Neuronal stem cell (in vitro differentiated cells): ENCODE results near the gene DUSP7.
A peak's percentile ranks its signal among the peaks of the same experiment; 100 is the strongest.

Source experiments
- DNase-seq: peaks from one replicate; pipeline ENCODE4 v3.0.0-alpha.2; 2013; ENCODE audit warnings: low spot score
- H2AFZ ChIP-seq: one replicate; pipeline ENCODE4 v1.6.1; 2013; ENCODE audit warnings: mild to moderate bottlenecking, low read length, inconsistent platforms
- H2AK5ac ChIP-seq: 2 replicates; pipeline ENCODE4 v1.6.1; 2013; ENCODE audit warnings: low read depth, mild to moderate bottlenecking, inconsistent platforms, low read length, moderate library complexity, mixed read lengths
- H2BK120ac ChIP-seq: 2 replicates; pipeline ENCODE4 v1.6.1; 2013; ENCODE audit warnings: low read depth, mild to moderate bottlenecking, inconsistent platforms, low read length, moderate library complexity, mixed read lengths
- H2BK12ac ChIP-seq: one replicate; pipeline ENCODE4 v1.6.1; 2013; ENCODE audit warnings: low read length, inconsistent platforms
- H2BK15ac ChIP-seq: 2 replicates; pipeline ENCODE4 v1.6.1; 2013; ENCODE audit warnings: mild to moderate bottlenecking, low read length, inconsistent platforms, mixed read lengths
- H2BK5ac ChIP-seq: one replicate; pipeline ENCODE4 v1.6.1; 2013; ENCODE audit warnings: inconsistent platforms, mild to moderate bottlenecking, low read length, moderate library complexity
- H3K14ac ChIP-seq: one replicate; pipeline ENCODE4 v1.6.1; 2013; ENCODE audit warnings: low read length, inconsistent platforms
- H3K18ac ChIP-seq: 2 replicates; pipeline ENCODE4 v1.6.1; 2013; ENCODE audit warnings: low read length, inconsistent platforms
- H3K23ac ChIP-seq: 2 replicates; pipeline ENCODE4 v1.6.1; 2013; ENCODE audit warnings: low read depth, mild to moderate bottlenecking, mixed read lengths, low read length, inconsistent platforms; ENCODE audit not compliant: poor library complexity
- H3K27ac ChIP-seq: replicated peaks from 3 replicates; pipeline ENCODE4 v1.5.1; 2013; ENCODE audit warnings: low read length, inconsistent platforms
- H3K27me3 ChIP-seq, 3 experiments: 2 replicates each; pipeline ENCODE4 v1.6.1; 2013; ENCODE audit warnings: low read length in 3 of 3, mild to moderate bottlenecking in 2 of 3, inconsistent platforms in 1 of 3, low read depth in 1 of 3, mixed read lengths in 1 of 3, moderate library complexity in 1 of 3; ENCODE audit not compliant: control insufficient read depth in 3 of 3, insufficient read depth in 3 of 3
- H3K36me3 ChIP-seq, 2 donors: replicated peaks in 1 of 2; 2 replicates each; pipeline ENCODE4 v1.6.1; 2013; ENCODE audit warnings: low read length in 2 of 2; ENCODE audit not compliant: control insufficient read depth in 2 of 2, insufficient read depth in 2 of 2
- H3K4ac ChIP-seq: 2 replicates; pipeline ENCODE4 v1.6.1; 2013; ENCODE audit warnings: inconsistent platforms, mild to moderate bottlenecking, low read length, moderate library complexity
- H3K4me1 ChIP-seq, 2 donors: 1 replicate in 1 of 2; 2 replicates in 1 of 2; pipeline ENCODE4 v1.6.1; 2013; ENCODE audit warnings: low read length in 2 of 2, low read depth in 1 of 2; ENCODE audit not compliant: control insufficient read depth in 2 of 2, insufficient read depth in 1 of 2
- H3K4me2 ChIP-seq: one replicate; pipeline ENCODE4 v1.6.1; 2013; ENCODE audit warnings: mild to moderate bottlenecking, low read length, inconsistent platforms; ENCODE audit not compliant: insufficient read depth, poor library complexity, severe bottlenecking
- H3K4me3 ChIP-seq, 2 donors: 2 replicates each; pipeline ENCODE4 v1.5.1; 2013; ENCODE audit warnings: low read length in 2 of 2, mild to moderate bottlenecking in 2 of 2, inconsistent platforms in 1 of 2, moderate library complexity in 1 of 2
- H3K79me1 ChIP-seq: one replicate; pipeline ENCODE4 v1.6.1; 2013; ENCODE audit warnings: low read depth, mild to moderate bottlenecking, inconsistent platforms, low read length, moderate library complexity
- H3K9ac ChIP-seq: one replicate; pipeline ENCODE4 v1.6.1; 2013; ENCODE audit warnings: mild to moderate bottlenecking, low read depth, low read length, inconsistent platforms; ENCODE audit not compliant: poor library complexity
- H3K9me3 ChIP-seq, 2 donors: replicated peaks in 1 of 2; 2 replicates each; pipeline versions ENCODE3 to v1.6.1; 2013; ENCODE audit warnings: low read length in 2 of 2, mild to moderate bottlenecking in 2 of 2, inconsistent platforms in 1 of 2, low read depth in 1 of 2, mixed read lengths in 1 of 2, moderate library complexity in 1 of 2; ENCODE audit not compliant: control insufficient read depth in 2 of 2, insufficient read depth in 1 of 2
- H4K8ac ChIP-seq: one replicate; pipeline ENCODE4 v1.6.1; 2013; ENCODE audit warnings: low read depth, mild to moderate bottlenecking, inconsistent platforms, low read length, moderate library complexity
- H4K91ac ChIP-seq: one replicate; pipeline ENCODE4 v1.6.1; 2013; ENCODE audit warnings: low read length, low read depth, mild to moderate bottlenecking, inconsistent platforms; ENCODE audit not compliant: poor library complexity
- WGBS, 2 donors: extraction: QIAGEN DNeasy Blood & Tissue Kit; methylation state at CpG; one replicate each; pipeline ENCODE4 v1.1.7; 2013; ENCODE audit warnings: missing lambda C conversion rate in 2 of 2, mixed read lengths in 1 of 2; ENCODE audit not compliant: insufficient read length in 2 of 2, insufficient replicate concordance in 1 of 2; ENCODE audit errors: extremely low coverage in 2 of 2; 5-methylcytosine and 5-hydroxymethylcytosine counted together

DUSP7 gene

DNA sequence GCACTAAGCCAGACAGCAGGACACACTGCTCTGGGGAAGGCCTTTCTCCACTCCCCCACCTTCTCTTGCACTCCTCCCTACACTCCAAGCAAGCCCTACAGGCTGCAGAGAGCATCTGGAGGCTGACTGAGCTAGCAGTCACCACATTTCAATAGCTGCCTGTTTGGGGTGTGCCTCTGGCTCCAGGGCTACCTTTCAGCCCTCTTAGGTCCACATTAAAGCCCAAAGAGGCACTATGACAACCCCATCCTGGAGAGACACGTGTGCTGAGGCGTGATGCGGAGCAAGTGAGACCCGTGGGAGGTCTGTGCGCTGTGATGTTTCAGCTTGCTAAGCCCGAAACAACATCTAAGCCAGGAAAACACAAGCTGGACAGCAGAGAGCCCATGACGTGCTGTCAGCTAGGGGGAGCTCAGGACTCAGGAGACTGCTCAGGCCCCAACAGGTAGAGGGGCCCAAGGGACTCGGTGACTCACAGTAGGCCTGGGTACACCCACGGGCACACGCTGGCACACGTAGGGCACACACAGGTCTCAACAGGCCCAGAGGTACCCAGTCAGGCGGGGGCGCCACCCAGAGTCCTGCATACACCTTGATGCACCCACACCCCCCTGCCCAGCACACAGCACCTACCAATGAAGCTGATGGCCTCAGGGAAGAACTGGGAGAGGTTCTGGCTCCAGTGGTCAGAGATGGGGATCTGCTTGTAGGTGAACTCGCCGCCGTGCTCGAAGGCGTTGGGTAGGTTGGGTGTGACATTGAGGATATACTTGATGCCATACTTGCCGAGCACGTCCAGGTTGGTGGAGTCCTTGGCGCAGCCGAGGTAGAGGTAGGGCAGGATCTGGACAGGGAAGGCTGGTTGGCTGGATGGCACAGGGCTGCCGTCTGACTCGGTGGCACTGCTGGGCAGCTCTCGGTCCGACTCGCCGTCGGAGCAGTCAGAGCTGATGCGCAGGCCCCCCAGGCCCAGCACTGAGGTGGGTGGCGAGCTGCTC is 2.8 kb downstream of the DUSP7 start:
- no CpG with 5 or more reads among the region's 31 CpGs for WGBS, 2 donors
- Histone ChIP-seq H3K18ac (no peak overlapping the region), H2AFZ (peak overlapping the region; percentile 51), H2BK15ac (peak overlapping the region; percentile 38), H4K91ac (no peak overlapping the region), H2BK5ac (peak overlapping the region; percentile 36), H2AK5ac (peak overlapping the region; percentile 8), H3K4me3 (peak overlapping the region in 1 of 2 donors; percentile 54), H3K4me2 (no peak overlapping the region), H2BK12ac (peak overlapping the region; percentile 7), H3K79me1 (peaks cover 9% of the 10 kb centered on the region), H3K27ac (peak overlapping the region; percentile 44), H2BK120ac (no peak overlapping the region), H3K14ac (no peak overlapping the region), H3K36me3 (peaks cover 34 to 51% of the 10 kb centered on the region in 2 donors), H3K4ac (no peak overlapping the region), H3K9me3 (no peaks in the 10 kb centered on the region), H3K9ac (peak overlapping the region; percentile 75), H3K4me1 (peaks cover 21 to 22% of the 10 kb centered on the region in 2 donors), H3K23ac (peak overlapping the region; percentile 22), H4K8ac (peak overlapping the region; percentile 70), H3K27me3 (peaks cover 0 to 11% (median 0%) of the 10 kb centered on the region in 3 experiments)
- DNase-seq: no peak

DNA sequence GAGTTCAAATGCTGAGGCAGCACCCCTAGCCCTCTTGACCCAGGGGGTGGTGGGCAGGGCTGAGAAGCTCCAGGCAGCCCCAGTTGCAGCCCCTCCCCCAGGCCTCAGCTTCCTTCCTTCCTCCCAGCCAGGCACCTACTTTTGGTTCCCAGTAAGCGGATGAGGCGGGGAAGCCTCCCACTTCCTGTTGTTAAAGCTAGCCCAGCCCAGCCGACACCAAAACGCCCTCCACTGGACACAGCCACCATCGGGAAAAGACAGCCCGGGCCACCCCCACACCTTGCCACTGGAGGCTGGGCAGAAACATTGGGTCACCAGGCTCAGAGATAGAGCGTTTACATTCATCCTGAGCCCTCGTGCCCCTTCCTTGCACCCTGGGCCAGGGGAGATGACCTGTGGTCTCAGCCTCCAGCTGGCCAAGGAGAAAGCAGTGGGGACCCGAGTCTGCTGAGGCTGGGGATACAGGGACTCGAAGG is 3.5 kb downstream of the DUSP7 start:
- Histone ChIP-seq H3K27me3 (peaks cover 0 to 4% (median 0%) of the 10 kb centered on the region in 3 experiments), H3K4ac (no peak overlapping the region), H3K9me3 (no peaks in the 10 kb centered on the region), H2AK5ac (peak overlapping the region; percentile 34), H2BK120ac (peak overlapping the region; percentile 45), H2BK5ac (no peak overlapping the region), H3K27ac (peak overlapping the region; percentile 51), H3K23ac (no peak overlapping the region), H3K4me1 (peaks cover 19 to 21% of the 10 kb centered on the region in 2 donors), H2BK15ac (no peak overlapping the region), H3K14ac (no peak overlapping the region), H3K9ac (peak overlapping the region; percentile 75), H3K18ac (no peak overlapping the region), H4K91ac (no peak overlapping the region), H2AFZ (peak overlapping the region; percentile 51), H3K79me1 (peaks cover 9% of the 10 kb centered on the region), H2BK12ac (peak overlapping the region; percentile 7), H4K8ac (no peak overlapping the region), H3K36me3 (peaks cover 34 to 51% of the 10 kb centered on the region in 2 donors), H3K4me2 (no peak overlapping the region), H3K4me3 (peak overlapping the region in 1 of 2 donors; percentile 54)
- WGBS, 2 donors: no CpG with 5 or more reads among the region's 10 CpGs
- DNase-seq: no peak

DNA sequence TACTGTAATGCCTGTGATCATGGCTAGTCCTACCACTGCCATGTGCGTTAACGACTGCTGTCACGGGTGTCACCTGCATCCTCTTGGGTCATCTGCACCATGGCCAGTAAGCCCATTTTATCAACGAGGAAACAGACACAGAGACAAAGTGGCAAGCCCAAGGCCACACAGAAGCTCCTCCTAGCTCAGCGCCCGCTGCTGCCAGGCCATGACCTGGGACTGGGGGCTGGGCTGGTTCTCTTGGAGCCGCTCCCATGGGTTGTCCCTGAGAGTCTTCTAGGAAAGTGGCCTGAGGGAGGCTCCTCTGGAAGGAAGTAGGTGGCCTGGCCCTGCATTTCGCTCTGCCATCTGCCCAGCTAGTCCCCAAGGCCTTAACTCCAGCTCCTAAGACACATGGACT is 4.9 kb downstream of the DUSP7 start:
- H3K23ac ChIP-seq: no peak overlapping the region
- H2BK15ac ChIP-seq: no peak overlapping the region
- H2BK5ac ChIP-seq: no peak overlapping the region
- no peak overlapping the region for H3K4ac ChIP-seq
- no peak overlapping the region for H2BK12ac ChIP-seq
- H3K27ac ChIP-seq: no peak overlapping the region
- no peaks in the 10 kb centered on the region for H3K27me3 ChIP-seq
- peaks cover 16 to 20% of the 10 kb centered on the region in 2 donors for H3K4me1 ChIP-seq
- H2AFZ ChIP-seq: no peak overlapping the region
- H2BK120ac ChIP-seq: no peak overlapping the region
- H3K4me2 ChIP-seq: no peak overlapping the region
- H3K79me1 ChIP-seq: peaks cover 9% of the 10 kb centered on the region
- H3K9me3 ChIP-seq: no peaks in the 10 kb centered on the region
- H3K36me3 ChIP-seq: peaks cover 37 to 51% of the 10 kb centered on the region in 2 donors
- H3K14ac ChIP-seq: no peak overlapping the region
- DNase-seq: no peak
- H4K8ac ChIP-seq: no peak overlapping the region
- no CpG with 5 or more reads among the region's 8 CpGs for WGBS, 2 donors
- no peak overlapping the region for H2AK5ac ChIP-seq
- no peak overlapping the region for H3K4me3 ChIP-seq
- no peak overlapping the region for H3K9ac ChIP-seq
- no peak overlapping the region for H3K18ac ChIP-seq
- H4K91ac ChIP-seq: no peak overlapping the region

DNA sequence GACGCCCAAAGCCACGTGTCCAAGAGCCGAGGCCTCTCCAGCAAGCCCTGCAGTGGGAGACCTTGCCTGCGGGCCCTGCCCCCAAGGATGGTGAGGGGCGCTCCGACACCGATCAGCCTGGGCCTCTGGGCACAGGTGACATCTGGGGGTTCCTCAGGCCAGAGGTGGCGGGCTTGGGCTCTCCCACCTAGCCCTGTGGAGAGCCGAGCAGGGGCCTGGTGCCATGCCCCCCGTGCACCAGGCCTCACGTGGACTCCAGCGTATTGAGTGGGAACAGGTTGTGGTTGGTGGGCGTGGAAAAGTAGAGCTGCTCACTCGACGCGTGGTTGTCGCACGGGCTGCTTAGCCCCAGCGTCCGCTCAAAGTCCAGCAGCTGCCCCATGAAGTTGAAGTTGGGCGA is 5.8 kb downstream of the DUSP7 start:
- no peak overlapping the region for H2BK12ac ChIP-seq
- peaks cover 20 to 28% of the 10 kb centered on the region in 2 donors for H3K4me1 ChIP-seq
- H2AFZ ChIP-seq: no peak overlapping the region
- DNase-seq: no peak
- WGBS, 2 donors: no CpG with 5 or more reads among the region's 21 CpGs
- H2BK15ac ChIP-seq: no peak overlapping the region
- no peak overlapping the region for H3K18ac ChIP-seq
- H3K79me1 ChIP-seq: peaks cover 9% of the 10 kb centered on the region
- no peak overlapping the region for H4K8ac ChIP-seq
- H3K4me2 ChIP-seq: no peak overlapping the region
- H3K4ac ChIP-seq: no peak overlapping the region
- no peaks in the 10 kb centered on the region for H3K9me3 ChIP-seq
- no peak overlapping the region for H3K4me3 ChIP-seq
- H3K23ac ChIP-seq: no peak overlapping the region
- H3K14ac ChIP-seq: no peak overlapping the region
- H2AK5ac ChIP-seq: no peak overlapping the region
- no peak overlapping the region for H3K9ac ChIP-seq
- H3K27ac ChIP-seq: no peak overlapping the region
- no peaks in the 10 kb centered on the region for H3K27me3 ChIP-seq
- H2BK5ac ChIP-seq: no peak overlapping the region
- no peak overlapping the region for H2BK120ac ChIP-seq
- H3K36me3 ChIP-seq: peaks cover 37 to 51% of the 10 kb centered on the region in 2 donors
- no peak overlapping the region for H4K91ac ChIP-seq
